ENCODE measurements around the gene ALDH7A1.
"Not testable (repeated sequence)": the region's sequence is repeated elsewhere in the genome, so short reads cannot be mapped to it uniquely, and the experiment has no call there.

Gene ALDH7A1

DNA sequence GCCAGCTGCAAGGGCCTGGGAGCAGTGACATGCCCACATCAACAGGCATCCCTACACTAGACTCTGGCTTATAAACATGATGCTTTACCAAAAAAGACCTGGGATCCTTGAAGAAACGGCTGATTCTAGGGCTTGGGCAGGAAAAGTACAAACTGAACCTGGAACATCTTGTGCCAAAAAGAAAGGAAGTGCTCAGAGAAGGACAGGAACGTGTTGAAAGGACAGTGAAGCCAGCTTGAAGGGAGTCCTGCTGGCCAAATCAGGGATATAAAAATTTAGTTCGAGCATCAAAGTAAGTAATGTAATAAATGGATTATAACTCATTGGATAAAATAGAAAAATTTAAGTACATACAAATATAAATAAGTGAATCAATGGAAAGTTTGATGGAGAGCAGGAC lies 58.1 kb downstream of the ALDH7A1 start:
- FAIRE-seq, result no peak

DNA sequence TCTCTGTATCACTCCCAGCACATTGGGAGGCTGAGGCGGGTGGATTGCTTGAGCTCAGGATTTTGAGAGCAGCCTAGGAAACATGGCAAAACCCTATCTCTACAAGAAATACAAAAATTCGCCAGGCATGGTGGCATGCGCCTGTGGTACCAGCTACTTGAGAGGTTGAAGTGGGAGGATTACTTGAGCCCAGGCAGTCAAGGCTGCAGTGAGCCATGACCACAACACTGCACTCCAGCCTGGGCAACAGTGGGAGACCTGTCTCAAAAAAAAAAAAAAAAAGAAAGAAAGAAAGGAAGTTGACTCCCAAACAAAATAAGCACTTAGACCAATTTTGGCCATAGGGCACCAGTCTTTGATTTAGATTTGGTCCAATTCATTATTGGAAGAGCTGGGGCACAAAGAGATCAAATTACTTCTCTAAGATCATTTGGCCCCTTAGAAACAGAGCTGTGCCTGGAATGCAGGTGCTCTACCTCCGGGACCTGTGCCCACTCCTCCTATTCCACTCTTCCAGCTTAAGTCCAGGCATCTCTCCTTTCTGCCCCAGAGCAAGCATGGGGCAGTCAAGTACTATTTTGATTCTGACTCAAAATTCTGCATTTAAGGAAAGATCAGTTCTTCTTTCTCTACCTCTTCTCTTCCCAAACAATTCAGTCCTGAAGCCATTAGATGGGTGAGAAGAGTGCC lies 59.0 kb downstream of the ALDH7A1 start:
- no peak for FAIRE-seq
- DNase-seq (ENCODE audit: insufficient read length, low spot score), result no peak

More for the DNA sequence above, 58.1 kb downstream of the ALDH7A1 start:
- DNase-seq (ENCODE audit: insufficient read length, low spot score), result no peak

DNA sequence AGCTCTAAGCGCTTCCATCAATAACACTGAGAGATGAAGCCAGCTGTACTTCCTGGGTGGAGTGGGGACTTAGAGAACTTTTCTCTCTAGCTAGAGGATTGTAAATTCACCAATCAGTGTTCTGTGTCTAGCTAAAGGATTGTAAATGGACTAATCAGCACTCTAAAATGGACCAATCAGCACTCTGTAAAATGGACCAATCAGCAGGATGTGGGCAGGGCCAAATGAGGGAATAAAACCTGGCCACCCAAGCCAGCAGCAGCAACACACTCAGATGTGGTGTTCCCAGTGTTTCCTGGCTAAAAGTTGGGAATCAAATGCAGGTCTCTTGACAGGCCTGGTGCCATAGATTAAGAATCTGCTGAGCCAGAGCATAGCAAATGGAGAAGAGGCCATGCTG lies 60.5 kb downstream of the ALDH7A1 start:
- FAIRE-seq (no peak), DNase-seq (ENCODE audit: insufficient read length, low spot score) (no peak)

DNA sequence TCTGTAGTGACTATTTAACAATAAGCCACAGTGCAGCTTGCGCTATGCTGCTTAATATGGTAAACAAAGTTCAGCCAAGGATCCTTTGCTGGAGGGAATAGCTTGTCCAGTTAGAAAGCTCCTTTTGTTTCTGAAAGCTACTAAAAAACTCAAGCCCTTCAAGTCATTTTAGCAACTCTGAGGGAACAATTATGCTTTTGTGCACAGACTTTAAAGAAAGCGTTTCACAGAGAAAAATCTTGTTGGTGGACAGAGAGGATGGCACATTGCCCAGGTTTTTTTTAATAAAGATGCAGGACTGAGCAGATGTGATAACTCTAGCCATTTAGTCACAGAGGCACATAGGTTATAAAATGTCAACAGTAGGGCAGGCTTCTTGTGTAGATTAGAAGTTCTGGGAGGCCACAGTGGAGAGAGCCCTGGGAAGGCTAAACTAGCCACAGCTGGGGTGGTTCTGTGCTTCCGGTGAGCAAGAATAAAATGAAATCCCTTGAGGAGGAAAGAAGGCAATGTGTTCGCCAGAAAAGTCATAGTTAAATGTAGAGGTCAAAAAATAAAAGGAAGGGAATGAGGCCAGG lies 63.4 kb downstream of the ALDH7A1 start:
- no peak for DNase-seq (ENCODE audit: insufficient read length, low spot score)
- FAIRE-seq, result no peak

DNA sequence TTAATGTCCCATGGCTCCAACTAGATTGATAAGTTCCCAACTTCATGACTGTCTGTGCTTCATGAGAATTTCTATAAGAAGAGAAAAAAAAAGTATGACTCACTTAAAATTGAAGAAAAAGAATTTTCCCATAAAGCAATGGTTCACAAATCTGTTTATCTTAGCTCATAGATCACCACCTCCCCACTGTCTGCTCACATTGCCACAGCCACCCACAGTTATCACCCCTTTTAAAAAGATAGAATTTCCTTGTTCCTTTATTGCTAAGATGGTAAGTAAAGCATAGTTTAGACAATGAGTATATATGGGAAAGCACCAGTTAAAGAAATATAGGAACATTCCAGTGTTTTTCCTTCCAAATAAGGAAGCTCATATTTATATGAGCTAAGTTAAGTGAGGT lies 67.1 kb downstream of the ALDH7A1 start:
- FAIRE-seq (no peak), DNase-seq (ENCODE audit: insufficient read length, low spot score) (no peak)

DNA sequence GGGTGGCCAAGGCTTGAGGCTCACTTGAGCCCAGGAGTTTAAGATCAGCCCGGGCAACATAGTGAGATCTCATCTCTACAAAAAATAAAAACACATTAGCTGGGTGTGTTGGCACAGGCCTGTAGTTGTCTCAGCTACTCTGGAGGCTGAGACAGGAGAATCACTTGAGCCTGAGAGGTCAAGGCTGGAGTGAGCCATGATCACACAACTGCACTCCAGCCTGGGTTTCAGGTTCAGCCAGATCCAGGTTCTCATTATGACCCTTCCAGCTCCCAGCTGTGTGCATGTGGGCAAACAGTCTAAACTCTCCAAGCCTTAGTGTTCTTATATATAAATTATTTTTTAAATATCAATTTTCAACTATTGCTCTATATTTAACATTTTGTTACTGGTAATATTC lies 67.9 kb downstream of the ALDH7A1 start:
- no peak for DNase-seq (ENCODE audit: insufficient read length, low spot score)
- no peak for FAIRE-seq

DNA sequence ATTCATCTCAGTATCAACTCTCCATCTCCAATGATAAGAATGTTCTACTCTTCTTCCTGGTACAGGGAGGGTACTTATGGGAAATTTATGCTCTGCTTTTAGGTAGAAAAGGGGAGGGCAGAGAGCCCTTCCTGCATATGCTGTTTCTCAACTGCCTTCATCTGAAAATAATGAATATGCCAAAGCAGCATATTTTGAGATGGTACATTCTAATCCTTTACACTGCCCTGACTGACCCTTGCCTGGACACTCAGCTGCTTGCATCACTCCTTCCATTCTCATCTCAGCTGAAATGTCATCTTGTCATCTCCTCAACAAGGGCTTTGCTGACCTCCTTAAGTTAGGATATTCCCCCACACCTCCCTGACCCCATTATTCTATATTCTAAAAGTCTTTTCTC lies 68.5 kb downstream of the ALDH7A1 start:
- no peak for DNase-seq (ENCODE audit: insufficient read length, low spot score)
- FAIRE-seq, result no peak

DNA sequence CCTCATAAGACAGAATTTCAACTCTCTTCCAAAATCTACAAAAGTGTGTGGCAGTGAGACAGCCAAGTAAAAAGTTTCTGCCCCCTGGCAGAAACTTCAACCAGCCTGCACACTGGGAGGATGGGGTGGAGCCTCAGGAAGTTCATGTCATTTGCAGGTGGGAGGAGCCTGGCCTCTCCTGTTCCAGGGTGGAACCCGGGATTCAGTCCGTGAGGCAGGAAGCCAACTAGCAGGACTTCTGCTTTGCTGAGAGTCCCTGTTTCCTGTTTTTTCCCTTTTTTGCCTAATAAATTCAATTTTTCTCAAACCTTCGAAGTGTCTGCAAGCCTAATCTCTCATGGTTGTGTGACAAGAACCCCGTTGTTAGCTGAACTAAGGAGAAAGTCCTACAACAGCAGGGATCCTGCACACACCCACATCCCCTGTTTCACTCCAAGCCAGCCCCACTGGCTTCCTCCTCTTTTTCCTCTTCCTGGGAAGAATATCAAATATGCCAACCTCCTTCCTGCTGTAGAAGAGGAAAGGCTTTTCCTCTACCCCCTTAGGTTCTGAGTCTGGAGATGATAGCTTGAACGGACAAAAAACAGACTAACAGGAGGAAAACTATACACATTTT lies 69.3 kb downstream of the ALDH7A1 start:
- no peak for FAIRE-seq
- no peak for DNase-seq (ENCODE audit: insufficient read length, low spot score)

DNA sequence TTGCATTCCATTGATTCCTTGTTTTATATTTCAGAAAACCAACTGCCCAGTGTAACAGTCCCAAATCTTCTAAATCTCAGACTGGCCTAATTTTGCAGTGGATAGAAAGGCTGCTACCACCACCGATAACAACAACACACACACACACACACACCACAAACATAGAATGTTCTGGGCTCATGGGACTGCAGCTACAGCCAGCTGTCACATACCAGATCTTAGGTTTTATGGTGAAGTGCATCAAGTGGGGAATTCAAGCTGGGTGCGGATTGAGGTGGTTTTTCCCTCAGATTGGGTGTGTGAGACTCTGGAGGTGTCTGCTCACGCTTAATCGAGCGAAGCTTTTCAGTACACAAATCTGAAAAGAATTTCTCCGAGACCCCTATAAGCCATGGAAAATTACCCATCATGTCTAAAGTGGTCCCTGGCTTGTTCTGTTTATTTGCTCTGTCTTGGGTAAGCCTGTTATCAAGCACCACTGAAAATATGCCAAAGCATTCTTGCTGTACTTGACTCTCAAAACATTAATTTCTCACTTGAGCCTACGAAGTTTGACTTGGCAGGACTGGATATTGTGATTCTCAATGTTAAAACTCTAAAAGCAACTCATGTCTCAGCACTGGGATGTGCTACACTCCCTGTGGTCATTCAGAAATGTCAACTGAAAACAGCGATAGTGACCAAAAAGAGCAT lies 71.1 kb downstream of the ALDH7A1 start:
- FAIRE-seq, result no peak
- DNase-seq (ENCODE audit: insufficient read length, low spot score), result no peak

DNA sequence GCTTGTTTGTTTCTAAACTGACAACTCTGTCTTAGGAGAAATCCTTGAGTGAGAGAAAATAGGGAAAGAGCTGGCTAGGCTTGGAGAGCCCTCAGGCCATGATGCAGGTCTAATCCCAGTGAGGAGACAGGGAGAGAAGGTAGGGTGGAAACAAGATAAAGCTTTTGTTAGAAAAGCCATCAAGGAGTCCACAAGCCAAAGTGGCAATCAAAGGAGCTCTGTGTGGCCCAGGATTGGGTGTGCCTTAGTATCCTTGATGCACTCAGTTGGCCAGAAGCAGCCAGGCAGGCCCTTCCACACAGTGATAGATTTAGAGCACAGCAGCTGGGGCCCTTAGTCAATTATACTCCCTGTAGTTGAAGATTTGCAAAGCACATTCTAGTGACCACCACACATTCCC lies 73.9 kb downstream of the ALDH7A1 start:
- DNase-seq (ENCODE audit: insufficient read length, low spot score) (no peak), FAIRE-seq (no peak)

DNA sequence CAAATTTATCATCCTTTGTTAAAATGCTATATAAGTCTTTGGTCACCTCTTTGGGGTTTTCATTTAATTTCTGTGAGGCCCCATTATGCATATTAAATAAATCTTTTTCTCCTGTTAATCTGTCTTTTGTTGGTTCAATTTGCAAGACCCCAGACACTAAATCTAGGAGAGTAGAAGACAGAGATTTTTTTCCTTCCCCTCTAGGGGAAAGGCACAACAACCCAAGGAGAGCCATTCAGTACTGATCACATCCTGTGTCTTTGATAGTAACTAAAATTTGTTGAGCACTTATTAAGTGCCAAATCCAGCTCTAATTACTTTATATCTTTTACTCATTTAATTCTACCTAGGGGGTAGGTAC lies 74.4 kb downstream of the ALDH7A1 start:
- DNase-seq (ENCODE audit: insufficient read length, low spot score) (no peak), FAIRE-seq (no peak)

DNA sequence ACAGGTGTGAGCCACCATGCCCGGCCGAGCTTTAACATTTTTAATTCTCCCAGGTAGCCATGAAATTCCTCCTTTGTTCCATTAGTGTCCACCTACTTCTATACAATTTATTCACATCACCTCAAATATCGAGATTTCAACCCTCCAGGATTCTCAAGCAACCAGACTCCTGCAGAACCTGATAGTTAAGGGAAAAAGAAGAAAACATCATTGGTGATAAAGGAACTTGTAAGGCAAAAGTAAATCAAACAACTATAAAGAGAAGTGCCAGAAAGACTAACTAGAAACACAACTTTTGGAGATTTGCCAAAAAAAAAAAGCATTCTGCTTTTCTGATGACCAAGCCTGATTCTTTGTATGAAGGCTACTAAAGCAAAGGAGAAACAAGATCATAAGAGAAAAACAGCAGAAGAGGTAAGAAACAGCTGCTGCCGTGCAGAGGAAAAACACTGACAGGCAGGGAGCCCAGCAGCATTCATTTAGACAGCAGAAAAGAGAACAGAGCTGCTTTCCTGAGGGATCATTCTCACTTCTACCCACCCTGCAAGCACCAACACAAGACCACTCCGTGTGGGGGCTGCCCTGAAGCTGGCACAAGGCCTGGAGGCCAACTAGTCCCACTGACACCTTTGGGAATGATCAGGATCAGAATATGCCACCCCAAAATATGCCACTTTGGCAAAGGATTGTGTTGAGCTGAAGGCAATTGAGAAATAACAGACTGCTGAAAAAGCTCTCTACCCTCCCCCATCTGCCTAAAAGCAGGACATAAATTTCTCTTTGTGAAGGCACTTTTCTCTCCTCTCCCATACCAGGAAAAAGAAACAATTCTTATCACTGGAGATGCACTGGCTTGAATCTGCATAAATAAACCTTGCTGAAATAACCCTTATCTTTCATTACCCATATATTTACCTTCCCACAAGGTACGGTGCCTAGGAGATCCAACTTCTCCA lies 75.1 kb downstream of the ALDH7A1 start:
- no peak for DNase-seq (ENCODE audit: insufficient read length, low spot score)
- FAIRE-seq, result no peak

DNA sequence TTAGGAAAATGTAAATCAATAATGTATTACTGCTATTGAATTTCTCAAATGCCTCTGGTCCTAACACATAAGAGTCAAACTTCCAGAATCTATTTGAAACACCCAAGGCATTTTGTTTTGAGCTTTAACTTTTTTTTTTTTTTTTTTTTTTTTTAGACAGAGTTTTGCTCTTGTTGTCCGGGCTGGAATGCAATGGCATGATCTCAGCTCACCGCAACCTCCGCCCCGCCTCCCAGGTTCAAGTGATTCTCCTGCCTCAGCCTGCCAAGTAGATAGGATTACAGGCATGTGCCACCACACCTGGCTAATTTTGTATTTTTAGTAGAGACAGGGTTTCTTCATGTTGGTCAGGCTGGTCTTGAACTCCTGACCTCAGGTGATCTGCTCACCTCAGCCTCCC lies 75.8 kb downstream of the ALDH7A1 start:
- FAIRE-seq; DNase-seq (ENCODE audit: insufficient read length, low spot score): not testable (repeated sequence)

DNA sequence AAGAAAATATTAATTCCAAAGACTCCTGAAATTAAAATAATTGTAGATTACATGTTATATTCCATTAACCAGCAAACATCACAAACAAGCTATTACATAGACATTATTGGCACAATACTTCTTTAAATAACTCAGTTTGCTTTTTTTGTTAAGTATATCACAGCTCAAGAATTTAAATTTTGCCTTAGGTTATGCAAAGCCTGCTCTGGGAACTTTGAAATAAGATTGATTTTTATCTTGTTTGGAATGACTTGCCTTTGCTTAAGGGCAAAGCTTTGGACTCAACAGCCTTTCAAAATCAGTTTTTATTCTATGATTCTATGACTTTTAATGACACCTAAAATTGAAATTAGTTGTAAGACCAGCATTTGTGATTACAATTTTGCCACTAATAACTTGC lies 78.2 kb downstream of the ALDH7A1 start:
- DNase-seq (ENCODE audit: insufficient read length, low spot score) (no peak), FAIRE-seq (no peak)

DNA sequence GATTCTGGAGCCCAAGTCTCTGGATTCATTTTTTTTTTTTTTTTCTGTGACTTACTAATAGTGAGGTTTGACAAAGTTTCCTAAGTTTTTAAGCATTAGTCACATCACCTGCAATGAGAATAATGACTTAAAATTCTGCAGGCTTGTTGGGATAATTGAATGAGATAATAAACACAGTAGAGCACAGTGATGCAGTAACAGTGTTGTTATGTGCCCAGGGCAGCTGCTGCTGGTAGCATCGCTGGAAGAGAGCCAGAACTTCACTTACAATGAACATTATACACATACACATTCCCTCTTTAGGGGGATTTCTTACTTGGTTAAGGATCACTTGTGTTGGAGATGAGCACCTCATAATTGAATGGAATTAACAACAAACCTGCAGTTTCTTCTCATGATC lies 78.9 kb downstream of the ALDH7A1 start:
- FAIRE-seq, result no peak
- DNase-seq (ENCODE audit: insufficient read length, low spot score), result no peak

DNA sequence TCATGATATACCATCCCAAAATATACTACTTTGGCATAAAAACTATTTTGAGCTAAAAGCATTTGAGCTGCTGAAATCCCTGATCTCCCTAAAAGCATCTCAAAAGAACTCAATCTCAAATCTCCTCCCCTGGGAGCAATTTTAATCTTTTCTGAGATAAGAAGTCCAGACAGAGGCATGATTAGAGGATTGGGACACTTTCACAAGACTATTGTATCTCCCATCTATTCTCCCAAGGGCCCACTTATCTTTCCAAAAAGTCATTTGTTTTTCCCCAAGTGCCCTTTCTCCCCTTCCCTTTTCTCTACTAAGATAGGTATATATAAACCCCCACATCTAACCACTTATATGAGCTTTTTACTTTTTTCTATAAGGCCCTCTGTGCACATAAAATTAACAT lies 79.7 kb downstream of the ALDH7A1 start:
- FAIRE-seq (no peak), DNase-seq (ENCODE audit: insufficient read length, low spot score) (no peak)

DNA sequence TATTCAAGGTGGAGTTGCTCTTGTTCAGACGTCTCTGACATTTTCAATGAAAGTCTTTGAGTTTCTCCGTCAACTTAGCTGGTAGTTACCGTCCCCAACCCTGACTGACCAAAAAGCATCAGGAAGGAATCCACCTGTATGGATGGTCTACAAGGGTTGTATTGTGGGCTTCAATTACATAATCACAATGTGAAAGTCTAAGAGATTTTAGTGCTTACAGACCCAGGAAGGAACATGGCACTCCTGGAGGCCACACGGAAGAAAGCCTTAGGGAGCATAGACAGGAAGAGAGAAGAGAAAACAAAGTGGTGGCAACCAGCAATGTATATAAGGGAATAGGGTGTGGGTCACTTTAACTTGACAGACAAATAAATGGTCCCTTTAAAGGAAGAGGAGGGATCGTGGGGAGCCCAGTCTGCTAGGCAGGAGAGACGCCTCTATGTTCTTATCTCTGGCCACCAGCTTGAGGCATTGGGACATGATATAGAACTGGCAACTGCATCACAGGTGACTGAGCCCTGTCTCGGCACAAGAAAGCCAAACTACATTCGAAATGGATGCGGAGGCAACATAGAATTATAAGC lies 80.4 kb downstream of the ALDH7A1 start:
- no peak for DNase-seq (ENCODE audit: insufficient read length, low spot score)

DNA sequence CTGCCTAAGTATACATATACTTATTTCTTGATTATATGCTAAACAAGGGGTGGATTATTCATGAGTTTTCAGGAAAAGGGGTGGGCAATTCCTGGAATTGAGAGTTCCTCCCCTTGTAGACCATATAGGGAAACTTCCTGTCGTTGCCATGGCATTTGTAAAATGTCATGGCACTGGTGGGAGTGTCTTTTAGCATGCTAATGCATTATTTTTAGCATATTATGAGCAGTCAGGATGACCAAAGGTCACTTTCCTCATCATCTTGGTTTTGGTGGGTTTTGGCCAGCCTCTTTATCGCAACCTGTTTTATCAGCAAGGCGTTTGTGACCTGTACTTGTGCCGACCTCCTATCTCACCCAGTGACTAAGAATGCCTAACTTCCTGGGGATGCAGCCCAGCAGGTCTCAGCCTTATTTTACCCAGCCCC lies 80.9 kb downstream of the ALDH7A1 start:
- FAIRE-seq (no peak), DNase-seq (ENCODE audit: insufficient read length, low spot score) (no peak)

More for the DNA sequence above, 80.4 kb downstream of the ALDH7A1 start:
- no peak for FAIRE-seq

DNA sequence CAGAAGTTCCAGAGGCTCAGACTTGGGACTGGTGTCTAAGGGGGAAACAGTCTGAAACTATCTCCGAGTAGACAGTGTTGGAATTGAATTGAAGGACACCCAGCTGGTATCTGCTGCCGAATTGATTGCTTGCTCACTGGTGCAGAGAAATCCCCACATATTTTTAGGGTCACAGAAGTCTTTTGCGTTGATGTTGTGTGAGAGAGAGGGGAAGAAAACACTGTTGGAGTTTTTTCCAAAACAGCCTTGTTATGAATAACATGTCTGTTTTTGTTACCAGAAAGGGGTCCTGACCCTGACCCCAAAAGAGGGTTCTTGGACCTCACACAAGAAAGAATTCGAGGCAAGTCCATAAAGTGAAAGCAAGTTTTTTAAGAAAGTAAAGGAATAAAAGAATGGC lies 81.3 kb downstream of the ALDH7A1 start:
- DNase-seq (ENCODE audit: insufficient read length, low spot score), result no peak
- FAIRE-seq, result no peak

DNA sequence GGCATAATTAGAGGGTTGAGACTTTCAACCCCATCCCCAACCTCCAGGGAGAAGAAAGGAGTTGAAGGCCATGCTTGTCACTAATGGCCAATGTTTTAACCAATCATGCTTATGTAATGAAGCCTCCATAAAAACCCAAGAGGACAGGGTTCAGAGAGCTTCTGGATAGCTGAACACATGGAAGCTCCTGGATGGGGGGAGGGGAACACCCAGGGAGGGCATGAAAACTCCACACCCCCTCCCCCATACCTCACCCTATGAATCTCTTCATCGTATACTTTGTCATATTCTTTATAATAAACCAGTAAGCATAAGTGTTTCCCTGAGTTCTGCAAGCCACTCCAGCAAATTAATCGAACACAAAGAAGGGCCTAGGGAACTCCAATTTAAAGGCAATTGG lies 81.7 kb downstream of the ALDH7A1 start:
- no peak for FAIRE-seq

More for the DNA sequence above, 81.7 kb downstream of the ALDH7A1 start:
- DNase-seq (ENCODE audit: insufficient read length, low spot score), result no peak
